NCI-H146 treated with DMSO at 0.1 percent for 48 hours (cell line): ENCODE results near the gene CLEC3B.
"Not testable (repeated sequence)": the region's sequence is repeated elsewhere in the genome, so short reads cannot be mapped to it uniquely, and the experiment has no call there.

Source experiments
- DNase-seq: peaks from one replicate; lab custom pipeline; 2025; ENCODE audit not compliant: unreplicated experiment; lab: John Stamatoyannopoulos, UW

CLEC3B gene

GRCh38 chr3:45034612-45035252, 8.6 kb downstream of the CLEC3B start:
- DNase-seq: no peak

- DNase-seq: no peak
Observed at GRCh38 chr3:45035441-45036301, 9.6 kb downstream of the CLEC3B start.

- DNase-seq: peak; percentile 83
Observed at GRCh38 chr3:45037720-45038455, 11.8 kb downstream of the CLEC3B start.

GRCh38 chr3:45041666-45042065, 15.6 kb downstream of the CLEC3B start:
- DNase-seq: no peak

DNA sequence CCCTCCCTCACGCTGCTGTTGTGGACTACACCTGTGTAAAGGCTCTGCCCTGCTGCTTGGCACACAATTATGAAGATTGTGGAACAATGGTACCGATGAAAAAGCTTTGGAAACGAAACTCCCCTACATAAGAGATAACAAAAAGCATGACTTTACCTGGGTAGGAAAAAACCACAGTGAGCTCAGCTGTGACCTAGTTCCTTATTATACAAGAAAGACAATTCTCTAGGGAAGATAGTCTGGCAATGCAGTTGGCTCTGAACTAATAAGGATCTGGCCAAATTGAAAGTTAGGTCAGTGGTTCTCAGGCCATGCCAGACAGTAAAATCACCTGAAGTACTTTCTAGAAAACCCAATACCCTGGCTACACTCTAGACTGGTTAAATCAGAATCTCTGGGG, 16.1 kb downstream of the CLEC3B start:
- DNase-seq: no peak

DNA sequence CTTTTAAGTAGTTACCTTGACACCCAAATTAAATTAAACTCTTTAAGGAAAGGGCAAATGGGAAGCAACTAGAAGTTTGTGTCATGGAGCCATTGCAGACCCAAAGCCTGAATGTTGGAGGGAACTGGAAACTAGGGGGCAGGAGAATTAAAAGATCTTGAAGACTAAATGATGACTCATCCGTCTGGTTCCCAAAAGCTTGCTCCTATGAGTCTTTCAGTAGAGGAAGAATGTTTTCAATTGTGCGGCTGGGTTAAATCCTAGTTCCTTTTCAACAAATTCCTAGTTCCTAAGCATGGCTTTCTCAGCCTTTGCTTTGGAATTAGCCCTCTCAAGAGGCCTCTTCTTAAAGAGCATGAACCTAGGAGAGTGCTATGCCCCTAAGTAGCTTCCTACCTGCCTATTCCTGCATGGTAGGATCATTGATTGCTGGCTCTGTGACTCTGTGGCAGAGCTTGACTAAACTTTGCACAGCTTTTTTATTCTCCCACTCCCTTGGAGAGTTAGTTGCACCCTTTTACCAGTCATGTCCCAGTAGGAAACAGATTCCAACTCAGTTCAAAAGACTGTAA, 17.7 kb downstream of the CLEC3B start:
- DNase-seq: no peak

DNA sequence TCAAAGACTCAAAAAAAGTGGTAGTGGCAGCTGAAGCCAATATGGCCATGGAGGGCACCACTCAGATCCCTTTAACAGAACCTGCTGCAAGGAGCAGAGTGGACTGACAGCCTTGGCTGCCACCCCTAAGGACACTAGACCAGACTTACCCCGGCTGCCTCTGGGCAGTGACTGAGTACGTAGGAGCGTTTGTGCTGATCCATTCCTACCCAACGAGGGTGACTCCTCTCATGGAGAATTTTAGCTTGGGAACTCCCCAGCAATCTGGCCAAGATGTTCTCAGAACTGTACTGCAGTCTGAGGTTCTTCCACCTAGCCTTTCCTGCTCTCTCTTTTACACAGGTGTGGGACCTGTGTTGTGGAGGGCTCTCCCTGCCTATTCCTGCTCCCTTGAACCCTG, 22.1 kb downstream of the CLEC3B start:
- no peak for DNase-seq

DNA sequence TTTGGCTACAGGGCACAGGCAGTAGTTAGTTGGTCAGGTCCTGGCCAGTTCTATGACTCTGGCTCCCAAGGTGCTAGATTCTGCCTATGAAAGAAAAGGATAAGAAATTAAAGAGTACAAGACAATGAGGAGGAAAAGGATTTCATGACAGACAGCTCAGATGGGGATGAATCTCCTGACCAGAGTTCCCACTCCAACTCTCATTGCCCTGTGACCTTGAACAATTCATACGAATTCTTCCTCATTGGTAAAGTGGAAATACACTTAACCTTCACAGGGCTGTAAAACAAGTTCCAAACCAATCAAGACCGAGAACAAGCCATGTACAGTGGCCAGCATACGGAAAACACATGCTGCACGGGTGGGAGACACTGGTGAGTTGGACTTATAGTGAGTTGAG, 23.7 kb downstream of the CLEC3B start:
- DNase-seq: no peak

DNA sequence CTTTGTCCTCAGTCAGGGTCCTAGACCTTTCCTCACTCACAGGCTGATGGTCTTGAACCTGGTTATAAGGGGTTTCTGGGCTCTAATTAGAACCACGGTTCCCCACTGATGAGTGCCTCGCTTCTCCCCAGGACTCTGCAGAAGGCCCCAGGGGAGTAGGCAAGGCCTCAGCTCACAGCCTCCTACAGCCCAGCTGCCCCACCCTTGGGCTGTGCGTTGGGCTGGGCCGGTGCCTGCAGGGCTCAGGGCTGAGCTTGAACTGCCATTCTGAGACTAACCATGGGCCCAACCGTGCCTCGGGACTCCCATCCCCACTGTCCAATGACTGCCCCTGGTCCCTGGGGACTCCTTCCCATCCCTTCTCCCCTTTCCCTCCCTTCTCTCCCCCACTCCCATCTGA, 25.6 kb downstream of the CLEC3B start:
- DNase-seq: no peak

- DNase-seq: not testable (repeated sequence)
Observed at GRCh38 chr3:45053805-45054195, 27.7 kb downstream of the CLEC3B start.

DNA sequence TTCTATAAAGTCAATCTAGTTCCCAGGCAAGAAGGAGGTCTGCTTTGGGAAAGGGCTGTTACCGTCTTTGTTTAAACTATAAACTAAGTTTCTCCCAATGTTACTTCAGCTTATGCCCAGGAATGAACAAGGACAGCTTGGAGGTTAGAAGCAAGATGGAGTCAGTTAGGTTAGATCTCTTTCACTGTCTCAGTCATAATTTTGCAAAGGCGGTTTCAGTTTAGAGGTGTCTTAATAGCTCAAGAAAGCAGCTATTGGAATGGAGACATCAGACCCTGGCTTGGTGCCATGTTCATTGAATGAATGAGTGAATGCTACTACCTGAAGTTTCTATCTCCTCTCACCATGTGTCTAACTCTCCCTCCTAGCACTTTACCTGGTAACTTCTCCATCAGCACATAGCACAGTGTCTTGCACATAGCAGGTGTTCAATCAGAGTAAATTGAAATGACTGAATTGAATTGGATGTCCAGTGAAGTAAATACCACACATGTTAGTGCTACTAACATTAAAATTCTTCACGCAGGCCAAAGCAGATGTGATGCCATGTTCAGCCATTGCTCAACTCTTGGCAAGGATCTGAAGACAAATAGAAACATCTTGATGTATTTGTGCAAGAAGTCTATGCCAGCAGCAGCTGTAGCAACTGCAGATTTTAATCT, 28.2 kb downstream of the CLEC3B start:
- no peak for DNase-seq

GRCh38 chr3:45055032-45055410, 28.9 kb downstream of the CLEC3B start:
- no peak for DNase-seq

DNA sequence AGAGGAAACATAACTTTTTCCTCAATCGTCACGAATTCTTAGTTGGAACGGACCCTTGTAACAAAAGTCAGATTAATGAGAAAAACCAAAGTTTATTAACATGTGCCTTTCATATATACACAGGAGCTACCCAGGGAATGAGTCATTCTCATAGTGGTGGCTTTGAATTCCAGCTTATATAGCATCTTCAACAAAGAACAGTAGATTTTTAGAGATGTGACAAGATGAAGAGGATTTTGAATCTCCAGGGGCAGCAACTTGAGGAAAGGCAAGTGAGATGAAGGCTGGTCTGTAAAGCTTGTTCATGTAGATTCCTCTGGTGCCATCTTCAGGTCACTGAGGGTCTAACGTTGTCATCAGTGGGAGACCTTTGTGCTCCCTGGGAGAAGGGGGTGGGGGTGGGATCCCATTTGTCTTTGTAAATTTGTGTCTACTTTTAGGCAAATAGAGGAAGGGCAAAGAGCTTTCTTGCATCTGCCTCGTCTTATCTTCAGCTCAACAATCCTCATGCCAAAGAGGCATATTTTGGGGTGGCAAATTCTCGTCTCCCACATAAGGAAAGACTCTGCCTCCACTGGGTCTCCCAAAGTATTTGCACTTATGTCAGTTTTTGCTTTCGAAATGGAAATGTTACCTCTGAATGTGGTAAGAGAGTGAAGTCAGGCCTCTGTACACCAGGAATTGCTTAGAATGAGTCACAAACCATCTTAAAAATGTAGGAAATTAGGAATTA, 29.5 kb downstream of the CLEC3B start:
- peak; percentile 6 for DNase-seq

DNA sequence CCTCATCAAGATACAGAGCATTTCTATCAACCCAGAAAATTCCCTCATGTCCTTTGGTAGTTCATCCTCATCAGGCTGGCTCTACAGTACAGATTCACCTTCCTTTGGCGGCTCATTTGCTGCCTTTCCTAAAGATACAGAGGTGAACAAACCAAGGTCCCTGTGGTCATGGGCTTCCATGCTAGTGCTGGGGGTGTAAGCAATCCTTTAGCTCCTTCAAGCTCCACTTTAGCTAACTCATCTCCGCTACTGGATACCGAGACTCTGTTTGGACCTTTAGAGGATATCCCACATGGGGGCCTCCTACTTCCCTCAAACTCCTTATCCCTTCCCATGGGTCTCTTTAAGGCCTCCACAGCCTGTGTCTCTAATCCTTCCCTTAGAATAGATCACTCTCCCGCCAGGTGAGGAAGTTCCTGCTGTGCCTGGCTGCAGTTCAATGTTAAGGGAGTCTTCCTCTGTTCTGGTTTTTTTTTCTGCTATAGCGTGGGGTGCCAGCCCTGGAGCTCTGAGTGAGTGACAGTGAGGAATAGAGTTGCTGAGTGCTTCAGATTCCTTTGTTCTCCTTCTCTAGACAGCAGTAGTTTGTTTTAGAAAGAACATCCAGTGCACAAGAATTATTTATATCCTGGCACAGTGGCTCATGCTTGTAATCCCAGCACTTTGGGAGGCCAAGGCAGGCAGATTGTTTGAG, 30.7 kb downstream of the CLEC3B start:
- peak; percentile 9 for DNase-seq

DNA sequence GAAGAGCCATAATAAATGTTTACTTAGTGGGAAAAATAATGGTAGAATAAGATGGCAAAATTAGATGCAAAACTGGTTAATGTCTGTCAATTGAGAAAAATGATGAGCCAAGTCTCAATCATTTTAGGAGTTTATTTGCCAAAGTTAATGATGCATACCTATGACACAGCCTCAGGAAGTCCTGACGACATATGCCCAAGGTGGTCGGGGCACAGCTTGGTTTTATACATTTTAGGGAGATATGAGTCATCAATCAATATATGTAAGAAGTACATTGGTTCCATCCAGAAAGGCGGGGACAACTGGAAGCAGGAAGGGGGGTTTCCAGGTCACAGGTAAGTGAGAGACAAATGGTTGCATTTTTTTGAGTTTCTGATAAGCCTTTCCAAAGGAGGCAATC, 31.5 kb downstream of the CLEC3B start:
- DNase-seq: no peak

- DNase-seq: no peak
Observed at GRCh38 chr3:45059132-45059531, 33.0 kb downstream of the CLEC3B start.

DNA sequence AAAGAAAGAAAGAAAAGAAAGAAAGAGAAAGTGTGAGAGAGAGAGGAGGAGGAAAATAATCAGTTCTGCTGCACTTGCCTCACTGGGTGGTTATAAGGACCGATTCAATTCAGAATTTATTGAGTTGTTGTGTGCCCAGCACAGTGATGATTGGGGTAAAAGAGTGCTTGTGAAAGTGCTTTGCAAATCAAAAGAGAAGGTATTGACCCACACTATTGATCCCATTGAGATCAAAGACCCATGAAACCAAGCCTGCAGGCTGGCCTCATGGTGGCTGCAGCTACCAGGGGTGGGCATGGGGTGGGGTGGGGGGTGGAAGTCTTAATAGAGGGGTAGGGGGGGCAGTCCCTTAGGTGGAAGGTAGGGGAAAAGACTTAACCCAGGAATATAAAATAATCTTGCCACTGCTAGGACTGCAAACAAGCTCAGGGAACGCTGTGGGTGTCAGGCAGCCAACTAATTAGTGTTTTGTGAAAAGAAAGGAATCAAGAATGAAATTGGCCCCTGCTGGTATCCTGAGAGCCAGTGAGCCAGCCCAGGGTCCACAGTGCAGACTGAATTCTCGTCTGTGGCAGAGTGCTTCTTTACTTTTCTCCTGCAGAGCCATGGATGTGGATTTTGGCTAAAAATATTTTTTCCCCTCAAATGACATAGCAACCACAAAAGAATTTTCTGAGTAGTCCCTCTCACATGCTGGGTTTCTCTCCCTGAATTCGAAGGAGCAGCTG, 34.2 kb downstream of the CLEC3B start:
- no peak for DNase-seq

DNA sequence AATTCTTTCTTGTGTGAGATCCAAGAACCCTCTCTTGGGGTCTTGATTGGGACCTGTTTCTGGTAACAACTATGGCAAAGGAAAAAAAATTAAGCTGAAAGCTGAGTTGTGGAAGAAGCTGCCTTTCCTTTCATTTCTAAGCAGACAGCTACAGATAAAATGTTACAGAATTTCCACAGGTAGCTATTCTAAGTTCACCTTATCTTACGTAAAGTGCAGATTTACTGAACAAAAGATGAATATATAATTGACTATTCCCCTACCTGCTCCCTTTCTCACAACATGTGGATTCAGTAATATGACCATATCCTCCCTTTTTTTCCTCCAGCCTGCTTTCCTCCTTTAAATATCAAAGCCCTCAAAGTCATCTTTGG, 36.6 kb downstream of the CLEC3B start:
- DNase-seq: no peak
